ENCODE data around the gene AFF4. TPM values are rescaled to one million over a fixed set of nuclear protein-coding genes. Genes with fewer than 3 reads are reported as not detected.
"Not testable (repeated sequence)": the region's sequence is repeated elsewhere in the genome, so short reads cannot be mapped to it uniquely, and the experiment has no call there.

AFF4 gene
- total RNA-seq, 3 donors from 2014 or later (not counting 1 experiment from before 2014, with no cell fraction given) = 87.5 to 98.1 (median 90.8) TPM

- Histone ChIP-seq H3K9me3 (ENCODE audit: control insufficient read depth, insufficient read depth, low read length) (no peaks in the 10 kb centered on the region), H3K4me3 (ENCODE audit: low read length) (no peak overlapping the region), H3K4me1 (ENCODE audit: control insufficient read depth, insufficient read depth, low read length) (peaks cover 5% of the 10 kb centered on the region), H3K27me3 (ENCODE audit: control insufficient read depth, insufficient read depth, low read length) (no peaks in the 10 kb centered on the region), H3K36me3 (ENCODE audit: control insufficient read depth, insufficient read depth, low read length) (peaks cover 2% of the 10 kb centered on the region), H3K27ac (ENCODE audit: low read length) (no peak overlapping the region)
- 100% methylated on average over 1 of the region's 2 CpGs for WGBS (ENCODE audit: insufficient coverage)
- Mint-ChIP-seq H3K27ac (peak overlapping the region; percentile 29 to 43), H3K9me3 (no peaks in the 10 kb centered on the region), H3K4me3 (no peak overlapping the region), H3K4me1 (peaks cover 55 to 66% of the 10 kb centered on the region in 2 donors), H3K36me3 (no peaks in the 10 kb centered on the region), H3K27me3 (ENCODE audit: low read depth in 2 of 2) (no peaks in the 10 kb centered on the region)
- intact Hi-C loops (cut with micrococcal nuclease) = no loop called here
- no peak for ATAC-seq
- DNase-seq = no peak
- no peak for TF ChIP-seq CTCF (IDR thresholded peaks at IDR 0.05)
These were observed 15.8 kb downstream of the AFF4 start for GRCh38 chr5:132947671-132948070.

- H3K27ac ChIP-seq (ENCODE audit: low read length); H3K27me3 Mint-ChIP-seq (ENCODE audit: low read depth in 2 of 2); H3K4me3 Mint-ChIP-seq; H3K36me3 ChIP-seq (ENCODE audit: control insufficient read depth, insufficient read depth, low read length); ATAC-seq; intact Hi-C loops (cut with micrococcal nuclease); H3K27me3 ChIP-seq (ENCODE audit: control insufficient read depth, insufficient read depth, low read length); H3K27ac Mint-ChIP-seq; H3K4me1 ChIP-seq (ENCODE audit: control insufficient read depth, insufficient read depth, low read length); H3K36me3 Mint-ChIP-seq; DNase-seq; H3K9me3 ChIP-seq (ENCODE audit: control insufficient read depth, insufficient read depth, low read length); H3K4me3 ChIP-seq (ENCODE audit: low read length); H3K9me3 Mint-ChIP-seq: not testable (repeated sequence)
- H3K4me1 Mint-ChIP-seq = peaks cover 35 to 54% of the 10 kb centered on the region in 2 donors
- WGBS (ENCODE audit: insufficient coverage) = 93% methylated on average over 2 of the region's 4 CpGs
These were observed 18.1 kb downstream of the AFF4 start for GRCh38 chr5:132945315-132945714.

- no peaks in the 10 kb centered on the region for H3K27me3 ChIP-seq (ENCODE audit: control insufficient read depth, insufficient read depth, low read length)
- WGBS (ENCODE audit: insufficient coverage) = 96% methylated on average over 3 of the region's 3 CpGs
- peaks cover 5% of the 10 kb centered on the region for H3K4me1 ChIP-seq (ENCODE audit: control insufficient read depth, insufficient read depth, low read length)
- H3K4me1 Mint-ChIP-seq = peaks cover 32 to 47% of the 10 kb centered on the region in 2 donors
- peak overlapping the region in 1 of 2 donors; percentile 34 for H3K27ac Mint-ChIP-seq
- H3K9me3 ChIP-seq (ENCODE audit: control insufficient read depth, insufficient read depth, low read length) = no peaks in the 10 kb centered on the region
- no peak for TF ChIP-seq CTCF (IDR thresholded peaks at IDR 0.05)
- H3K4me3 ChIP-seq (ENCODE audit: low read length) = no peak overlapping the region
- no peaks in the 10 kb centered on the region for H3K36me3 Mint-ChIP-seq
- H3K27me3 Mint-ChIP-seq (ENCODE audit: low read depth in 2 of 2) = no peaks in the 10 kb centered on the region
- H3K27ac ChIP-seq (ENCODE audit: low read length) = no peak overlapping the region
- ATAC-seq = no peak
- H3K4me3 Mint-ChIP-seq = no peak overlapping the region
- intact Hi-C loops (cut with micrococcal nuclease) = no loop called here
- no peaks in the 10 kb centered on the region for H3K9me3 Mint-ChIP-seq
- no peaks in the 10 kb centered on the region for H3K36me3 ChIP-seq (ENCODE audit: control insufficient read depth, insufficient read depth, low read length)
- DNase-seq = no peak
These were observed 19.9 kb downstream of the AFF4 start for GRCh38 chr5:132943362-132944022.

- WGBS (ENCODE audit: insufficient coverage) = 83% methylated on average over 5 of the region's 5 CpGs
- H3K9me3 ChIP-seq (ENCODE audit: control insufficient read depth, insufficient read depth, low read length) = no peaks in the 10 kb centered on the region
- TF ChIP-seq CTCF (IDR thresholded peaks at IDR 0.05) = no peak
- H3K4me1 ChIP-seq (ENCODE audit: control insufficient read depth, insufficient read depth, low read length) = peaks cover 5% of the 10 kb centered on the region
- ATAC-seq (peak in 1 of 3 donors; percentile 52), DNase-seq (no peak)
- H3K27me3 Mint-ChIP-seq (ENCODE audit: low read depth in 2 of 2) = no peaks in the 10 kb centered on the region
- H3K4me3 ChIP-seq (ENCODE audit: low read length) = no peak overlapping the region
- no peaks in the 10 kb centered on the region for H3K27me3 ChIP-seq (ENCODE audit: control insufficient read depth, insufficient read depth, low read length)
- intact Hi-C loops (cut with micrococcal nuclease) = no loop called here
- no peak overlapping the region for H3K27ac ChIP-seq (ENCODE audit: low read length)
- no peak overlapping the region for H3K4me3 Mint-ChIP-seq
- peak overlapping the region; percentile 45 to 64 for H3K27ac Mint-ChIP-seq
- no peaks in the 10 kb centered on the region for H3K36me3 ChIP-seq (ENCODE audit: control insufficient read depth, insufficient read depth, low read length)
- H3K4me1 Mint-ChIP-seq = peaks cover 28 to 46% of the 10 kb centered on the region in 2 donors
- no peaks in the 10 kb centered on the region for H3K9me3 Mint-ChIP-seq
- no peaks in the 10 kb centered on the region for H3K36me3 Mint-ChIP-seq
These were observed 22.1 kb downstream of the AFF4 start for GRCh38 chr5:132941331-132941730.
